Activated CD8-positive, alpha-beta memory T cell treated with anti-CD3 and anti-CD28 coated beads, Interleukin-2, amount 10 ng/mL, durations not matched to agents 7 days and 5 days (primary cell): ENCODE results near the gene MAP7. TPM values are rescaled to one million over a fixed set of nuclear protein-coding genes. Genes with fewer than 3 reads are reported as not detected.

Experiments
- ATAC-seq: fragments of 150-1000 bp; cut with Tn5 transposase; one replicate; pipeline ENCODE4 v1.10.0; 2021; ENCODE audit warnings: moderate library complexity
- CTCF ChIA-PET: fragments of 350-600 bp; sonication (Branson Sonifier 250); formaldehyde crosslinking; loops from one replicate; lab custom pipeline; 2021; ENCODE audit warnings: antibody characterized with exemption; lab: Charles Lee
- DNase-seq: peaks from one replicate; pipeline ENCODE4 v3.0.0-alpha.2; 2020
- H3K27ac Mint-ChIP-seq: one replicate; pipeline ENCODE4 v1.8.0; 2021; ENCODE audit warnings: mild to moderate bottlenecking, mixed read lengths
- H3K27me3 Mint-ChIP-seq: one replicate; pipeline ENCODE4 v1.8.0; 2021; ENCODE audit warnings: mixed read lengths
- H3K36me3 Mint-ChIP-seq: one replicate; pipeline ENCODE4 v1.8.0; 2021; ENCODE audit warnings: mild to moderate bottlenecking, mixed read lengths
- H3K4me1 Mint-ChIP-seq: one replicate; pipeline ENCODE4 v1.8.0; 2021; ENCODE audit warnings: mixed read lengths
- H3K4me3 Mint-ChIP-seq: one replicate; pipeline ENCODE4 v1.8.0; 2021; ENCODE audit warnings: mild to moderate bottlenecking, moderate library complexity, mixed read lengths
- H3K9me3 Mint-ChIP-seq: one replicate; pipeline ENCODE4 v1.8.0; 2022; ENCODE audit warnings: low read depth, mixed read lengths
- total RNA-seq, 2 experiments: library from RNA; stranded (reverse); gene quantifications; one replicate each; pipeline ENCODE4 v1.2.3, GENCODE V29; 2021

MAP7 gene
- total RNA-seq, 2 experiments from 2014 or later = 0.29 to 0.59 TPM

DNA sequence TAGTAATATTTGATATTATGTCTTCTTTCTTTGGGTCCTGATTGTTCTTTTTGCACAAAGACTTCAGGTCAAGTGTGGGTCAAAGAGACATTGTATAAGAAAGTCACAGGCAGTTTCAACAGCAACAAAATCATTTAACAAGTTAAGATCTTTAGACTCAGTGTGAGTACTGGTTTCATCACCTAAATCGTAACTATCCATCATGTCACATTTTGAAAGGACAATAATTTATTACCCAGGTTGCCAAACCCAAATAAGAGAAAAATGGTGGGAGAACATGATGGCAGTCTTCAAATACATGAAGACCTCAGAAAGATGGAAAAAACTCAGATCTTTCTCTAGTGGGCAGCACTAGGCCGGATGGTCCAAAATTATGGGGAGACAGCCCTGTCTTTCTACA, 205.1 kb downstream of the MAP7 start:
- DNase-seq (no peak), ATAC-seq (no peak)
- no peaks in the 10 kb centered on the region for H3K4me1 Mint-ChIP-seq
- no peak overlapping the region for H3K4me3 Mint-ChIP-seq
- no peaks in the 10 kb centered on the region for H3K36me3 Mint-ChIP-seq
- no peak overlapping the region for H3K27ac Mint-ChIP-seq
- peaks cover 4% of the 10 kb centered on the region for H3K27me3 Mint-ChIP-seq
- CTCF ChIA-PET = interaction anchor here (1.2 kb wide), 1 partner anchor 28 kb away, joined by 4 read pairs; no protein-coding TSS in a partner anchor
- no peaks in the 10 kb centered on the region for H3K9me3 Mint-ChIP-seq

DNA sequence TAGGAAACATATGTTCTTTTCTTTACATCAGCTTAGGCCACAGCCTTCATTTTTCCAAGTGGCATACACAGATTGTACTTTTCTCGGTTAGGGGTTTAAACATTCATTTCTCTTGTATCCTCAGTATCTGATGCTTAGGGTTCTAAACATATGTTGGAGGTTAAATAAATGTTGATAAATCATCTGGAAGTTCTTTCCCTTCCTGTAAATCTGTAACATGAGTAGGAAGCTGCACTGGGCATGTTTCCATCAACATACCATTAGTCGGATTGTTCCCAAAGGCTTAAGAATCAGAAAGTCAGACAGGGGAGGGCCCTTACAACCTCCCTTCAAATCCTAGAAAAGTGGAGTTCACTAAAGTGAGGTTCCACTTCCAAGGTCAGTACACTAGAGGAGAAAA, 205.8 kb downstream of the MAP7 start:
- H3K9me3 Mint-ChIP-seq = no peaks in the 10 kb centered on the region
- CTCF ChIA-PET = interaction anchor here (1.2 kb wide), 1 partner anchor 27 kb away, joined by 4 read pairs; no protein-coding TSS in a partner anchor

DNA sequence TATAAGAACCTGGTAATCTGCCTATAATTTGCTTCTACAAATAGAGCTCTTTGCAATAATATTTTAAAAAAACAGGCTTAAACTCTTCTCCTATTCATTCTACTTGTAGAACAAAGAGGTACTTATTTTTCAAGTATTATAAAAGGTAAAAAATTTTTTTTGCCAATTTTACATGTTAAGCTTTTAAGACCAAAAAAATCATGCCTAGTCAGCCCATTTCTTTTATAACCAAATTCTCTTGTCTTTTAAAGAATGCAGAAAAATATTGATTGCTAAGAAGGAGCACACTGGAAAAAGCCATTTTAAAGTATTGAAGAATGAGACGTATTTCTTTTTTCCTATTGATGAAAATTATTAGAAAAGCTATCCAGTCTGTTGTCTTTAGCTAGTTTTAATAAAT, 206.5 kb downstream of the MAP7 start:
- no peaks in the 10 kb centered on the region for H3K9me3 Mint-ChIP-seq
- no peaks in the 10 kb centered on the region for H3K36me3 Mint-ChIP-seq

More for the DNA sequence above, 205.8 kb downstream of the MAP7 start:
- no peak for ATAC-seq
- DNase-seq = no peak
- peaks cover 4% of the 10 kb centered on the region for H3K27me3 Mint-ChIP-seq
- no peak overlapping the region for H3K27ac Mint-ChIP-seq
- no peaks in the 10 kb centered on the region for H3K4me1 Mint-ChIP-seq
- H3K36me3 Mint-ChIP-seq = no peaks in the 10 kb centered on the region
- H3K4me3 Mint-ChIP-seq = no peak overlapping the region

DNA sequence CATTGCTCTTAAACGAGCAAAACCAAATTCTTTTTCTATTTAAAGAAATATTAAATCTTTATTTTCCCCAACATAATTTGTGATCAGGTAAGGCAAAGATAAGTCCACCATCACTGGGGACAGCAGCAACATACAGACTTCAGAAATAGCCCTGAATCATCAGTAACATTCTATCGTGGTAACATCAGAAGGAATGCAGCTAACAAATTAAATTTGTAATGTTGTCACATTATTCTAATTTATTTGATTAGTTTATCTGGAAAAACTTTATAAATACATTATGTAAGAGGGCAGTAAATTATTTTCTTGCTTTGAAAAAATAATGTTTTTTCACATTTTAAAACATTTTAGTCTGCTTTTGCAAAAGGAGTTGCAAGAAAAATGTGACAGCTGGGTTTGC, 206.9 kb downstream of the MAP7 start:
- Mint-ChIP-seq H3K4me3 (no peak overlapping the region), H3K27me3 (peaks cover 4% of the 10 kb centered on the region), H3K36me3 (no peaks in the 10 kb centered on the region), H3K9me3 (no peaks in the 10 kb centered on the region), H3K4me1 (no peaks in the 10 kb centered on the region), H3K27ac (no peak overlapping the region)
- ATAC-seq (no peak), DNase-seq (no peak)
- CTCF ChIA-PET = no interaction called here

More for the DNA sequence above, 206.5 kb downstream of the MAP7 start:
- H3K27me3 Mint-ChIP-seq = peaks cover 4% of the 10 kb centered on the region
- no peak overlapping the region for H3K27ac Mint-ChIP-seq
- CTCF ChIA-PET = no interaction called here
- DNase-seq = no peak
- no peak for ATAC-seq
- H3K4me3 Mint-ChIP-seq = no peak overlapping the region
- no peaks in the 10 kb centered on the region for H3K4me1 Mint-ChIP-seq

DNA sequence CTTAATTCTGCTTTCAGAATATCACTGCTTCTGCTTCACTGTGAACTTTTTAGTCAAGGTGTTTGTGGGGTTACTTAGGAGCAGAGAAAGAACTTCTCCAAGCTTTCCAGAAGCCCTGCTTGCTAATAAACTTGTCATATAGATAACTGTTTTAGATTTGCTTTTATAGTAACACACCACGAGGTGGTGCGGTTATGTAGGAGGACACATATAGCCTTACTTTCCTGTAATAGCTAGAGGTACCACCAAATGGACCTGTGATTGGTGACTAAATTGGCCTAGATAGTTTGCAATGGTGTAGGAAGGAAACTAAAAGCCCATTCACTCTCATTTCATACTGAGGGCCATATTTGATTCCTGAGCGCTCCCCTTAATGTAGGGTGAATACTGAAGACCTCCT, 208.3 kb downstream of the MAP7 start:
- Mint-ChIP-seq H3K36me3 (no peaks in the 10 kb centered on the region), H3K4me1 (no peaks in the 10 kb centered on the region), H3K27me3 (peaks cover 6% of the 10 kb centered on the region), H3K4me3 (no peak overlapping the region), H3K9me3 (no peaks in the 10 kb centered on the region), H3K27ac (no peak overlapping the region)
- DNase-seq = no peak
- CTCF ChIA-PET = no interaction called here
- ATAC-seq = no peak

DNA sequence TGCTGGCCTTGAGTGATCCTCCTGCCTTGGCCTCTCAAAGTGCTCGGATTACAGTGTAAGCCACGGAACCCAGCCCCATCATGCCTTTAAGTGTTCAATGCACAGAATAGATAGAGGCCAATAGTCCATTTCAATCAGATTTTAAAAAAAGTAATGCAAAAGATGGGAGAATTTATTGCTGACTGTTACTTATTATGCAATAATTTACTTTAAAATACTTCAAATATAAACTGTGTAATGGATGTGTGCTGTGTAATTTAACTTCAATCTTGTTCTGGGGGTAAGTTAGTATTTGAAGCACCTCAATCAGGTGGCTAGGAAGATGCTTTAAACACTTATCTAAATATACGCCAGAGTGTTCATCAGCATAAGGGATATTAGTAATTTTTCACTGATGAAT, 208.9 kb downstream of the MAP7 start:
- Mint-ChIP-seq H3K9me3 (no peaks in the 10 kb centered on the region), H3K4me3 (no peak overlapping the region), H3K4me1 (no peaks in the 10 kb centered on the region), H3K27ac (no peak overlapping the region), H3K27me3 (peaks cover 7% of the 10 kb centered on the region), H3K36me3 (no peaks in the 10 kb centered on the region)
- no peak for ATAC-seq
- DNase-seq = no peak
- CTCF ChIA-PET = no interaction called here

DNA sequence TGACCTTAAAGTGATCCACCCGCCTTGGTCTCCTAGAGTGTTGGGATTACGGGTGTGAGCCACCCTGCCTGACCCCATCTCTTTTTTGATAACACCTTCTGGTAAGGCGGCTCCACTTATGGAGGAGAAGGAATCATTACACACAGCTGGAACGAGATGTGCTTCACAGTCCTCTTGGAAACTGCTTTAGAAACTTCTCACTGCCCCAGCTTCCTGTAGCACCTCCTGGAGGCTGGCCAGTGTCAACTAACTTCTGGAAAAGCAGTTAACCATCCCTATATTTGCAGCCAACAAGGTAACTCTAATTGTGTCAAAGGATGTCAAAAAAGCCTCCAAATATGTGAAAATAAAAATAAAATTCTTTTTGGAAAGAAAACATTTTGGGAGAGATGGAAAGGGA, 211.7 kb downstream of the MAP7 start:
- Mint-ChIP-seq H3K36me3 (no peaks in the 10 kb centered on the region), H3K27me3 (peaks cover 7% of the 10 kb centered on the region), H3K27ac (no peak overlapping the region), H3K4me3 (no peak overlapping the region), H3K9me3 (no peaks in the 10 kb centered on the region), H3K4me1 (no peaks in the 10 kb centered on the region)
- DNase-seq (no peak), ATAC-seq (no peak)
- CTCF ChIA-PET = no interaction called here

DNA sequence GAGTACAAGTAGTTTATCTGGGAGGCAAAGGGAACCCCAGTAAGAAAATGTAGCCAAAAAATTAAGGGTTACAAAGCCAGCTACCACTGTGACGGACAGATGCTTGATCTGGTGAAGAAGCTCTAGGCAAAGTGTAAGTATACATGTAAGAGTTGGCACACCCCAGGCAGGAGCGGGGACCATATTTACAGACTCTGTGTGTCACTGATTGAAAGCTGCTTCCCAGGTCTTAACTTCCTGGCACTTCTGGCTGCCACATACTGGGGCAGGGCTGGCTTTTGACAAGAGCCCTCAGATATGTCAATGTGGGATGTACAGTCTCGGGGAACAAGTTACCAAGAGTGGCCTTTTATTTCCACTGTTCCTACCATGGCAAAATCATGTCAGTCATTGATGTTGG, 212.6 kb downstream of the MAP7 start:
- no peak for DNase-seq
- no peaks in the 10 kb centered on the region for H3K4me1 Mint-ChIP-seq
- H3K36me3 Mint-ChIP-seq = no peaks in the 10 kb centered on the region
- ATAC-seq = no peak
- H3K27me3 Mint-ChIP-seq = peaks cover 4% of the 10 kb centered on the region
- H3K27ac Mint-ChIP-seq = no peak overlapping the region
- H3K4me3 Mint-ChIP-seq = no peak overlapping the region
- CTCF ChIA-PET = no interaction called here
- no peaks in the 10 kb centered on the region for H3K9me3 Mint-ChIP-seq

DNA sequence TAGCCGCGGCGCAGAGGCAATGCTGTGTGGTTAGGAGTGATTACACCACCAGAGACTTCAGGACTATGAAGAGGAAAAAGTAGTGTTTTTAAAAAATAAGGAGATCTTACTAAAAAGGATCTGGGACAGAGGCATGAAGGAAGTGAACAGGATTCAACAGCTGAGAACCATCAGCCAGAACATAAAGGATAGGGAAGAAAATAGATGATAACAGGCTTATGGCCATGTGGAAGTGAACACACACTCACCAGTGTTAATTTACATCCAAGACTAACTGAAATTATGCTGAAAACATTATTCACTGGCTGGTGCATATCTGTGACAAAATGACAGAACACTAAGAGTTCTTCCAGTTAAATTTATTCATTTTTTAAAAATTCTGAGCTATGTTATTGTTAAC, 213.1 kb downstream of the MAP7 start:
- H3K9me3 Mint-ChIP-seq = no peaks in the 10 kb centered on the region
- H3K4me3 Mint-ChIP-seq = no peak overlapping the region
- no peaks in the 10 kb centered on the region for H3K36me3 Mint-ChIP-seq
- CTCF ChIA-PET = no interaction called here
- no peak overlapping the region for H3K27ac Mint-ChIP-seq
- H3K27me3 Mint-ChIP-seq = peaks cover 4% of the 10 kb centered on the region
- H3K4me1 Mint-ChIP-seq = no peaks in the 10 kb centered on the region
- DNase-seq (no peak), ATAC-seq (no peak)

DNA sequence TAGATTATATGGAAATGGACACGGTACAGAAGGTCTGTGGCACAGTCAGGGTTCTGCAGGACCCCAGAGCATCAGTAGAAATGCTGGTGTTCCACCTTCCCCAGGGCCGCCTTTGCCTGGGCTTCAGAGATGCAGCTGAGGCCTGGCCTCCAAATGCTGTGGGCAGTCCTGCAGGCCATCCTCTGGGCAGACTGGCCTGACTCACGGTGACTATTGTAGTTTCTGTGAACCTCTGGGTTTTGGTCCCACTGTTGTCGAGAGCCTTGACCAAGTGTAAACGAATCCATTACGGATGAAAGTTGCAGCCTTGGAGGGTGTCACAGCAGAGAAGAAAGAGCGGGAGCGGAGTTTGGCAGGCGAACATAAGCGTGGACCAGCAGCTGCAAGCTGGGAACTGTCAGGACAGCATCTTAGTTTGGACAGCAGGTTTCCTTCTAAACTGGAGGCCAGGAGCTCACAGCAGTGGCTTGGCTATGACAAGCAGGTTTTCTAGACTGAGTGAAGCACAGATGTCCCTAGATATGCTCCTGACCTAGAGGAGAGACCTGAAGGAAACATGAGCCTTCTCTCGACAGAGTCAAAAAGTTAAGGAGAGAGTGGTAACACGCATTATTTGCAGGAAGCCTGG, 214.4 kb downstream of the MAP7 start:
- DNase-seq = no peak
- no peaks in the 10 kb centered on the region for H3K36me3 Mint-ChIP-seq
- H3K4me3 Mint-ChIP-seq = no peak overlapping the region
- ATAC-seq = no peak
- no peak overlapping the region for H3K27ac Mint-ChIP-seq
- no peaks in the 10 kb centered on the region for H3K9me3 Mint-ChIP-seq
- peaks cover 4% of the 10 kb centered on the region for H3K27me3 Mint-ChIP-seq
- CTCF ChIA-PET = interaction anchor here (1.0 kb wide), 1 partner anchor 109 kb away, joined by 3 read pairs; no protein-coding TSS in a partner anchor
- no peaks in the 10 kb centered on the region for H3K4me1 Mint-ChIP-seq

DNA sequence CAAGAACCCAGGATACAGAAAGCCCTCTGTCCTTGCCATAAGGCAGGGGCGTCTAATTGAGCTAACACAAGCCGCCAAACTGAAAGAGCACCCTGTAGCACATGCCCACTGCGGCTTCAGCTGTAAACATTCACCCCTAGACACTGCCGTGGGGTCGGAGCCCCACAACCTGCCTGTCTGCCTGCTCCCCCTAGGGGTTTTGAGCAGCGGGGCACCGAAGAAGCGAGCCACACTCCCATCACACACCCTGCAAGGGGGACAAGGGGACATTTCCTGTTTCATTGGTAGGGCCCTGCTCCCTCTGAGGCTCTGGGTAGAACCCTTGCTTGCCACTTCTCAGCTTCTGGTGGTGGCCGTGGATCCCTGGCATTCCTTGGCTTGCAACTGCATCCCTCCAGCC, 215.4 kb downstream of the MAP7 start:
- DNase-seq = no peak
- CTCF ChIA-PET = no interaction called here

DNA sequence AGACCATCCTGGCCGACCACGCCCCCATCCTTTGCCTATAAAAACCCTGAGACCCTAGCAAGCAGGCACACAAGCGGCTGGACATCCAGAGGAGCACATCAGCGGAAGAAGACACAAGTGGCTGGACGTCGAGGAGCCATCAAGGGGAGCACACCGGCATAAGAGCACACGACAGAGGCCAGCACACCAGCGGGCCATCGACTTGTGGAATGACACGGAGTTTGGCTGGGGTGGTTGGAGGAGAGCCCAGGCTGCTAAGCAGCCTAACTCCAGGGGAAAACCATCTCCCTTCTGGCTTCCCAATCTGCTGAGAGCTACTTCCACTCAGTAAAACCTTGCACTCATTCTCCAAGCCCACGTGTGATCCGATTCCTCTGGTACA, 215.8 kb downstream of the MAP7 start:
- ATAC-seq (no peak), DNase-seq (no peak)
- Mint-ChIP-seq H3K36me3 (no peaks in the 10 kb centered on the region), H3K4me3 (no peak overlapping the region), H3K27ac (no peak overlapping the region), H3K27me3 (peaks cover 4% of the 10 kb centered on the region), H3K4me1 (no peaks in the 10 kb centered on the region), H3K9me3 (no peaks in the 10 kb centered on the region)
- CTCF ChIA-PET = no interaction called here

More for the DNA sequence above, 215.4 kb downstream of the MAP7 start:
- H3K36me3 Mint-ChIP-seq = no peaks in the 10 kb centered on the region
- peaks cover 4% of the 10 kb centered on the region for H3K27me3 Mint-ChIP-seq
- no peaks in the 10 kb centered on the region for H3K9me3 Mint-ChIP-seq
- no peaks in the 10 kb centered on the region for H3K4me1 Mint-ChIP-seq
- no peak overlapping the region for H3K4me3 Mint-ChIP-seq
- H3K27ac Mint-ChIP-seq = no peak overlapping the region
- ATAC-seq = no peak

DNA sequence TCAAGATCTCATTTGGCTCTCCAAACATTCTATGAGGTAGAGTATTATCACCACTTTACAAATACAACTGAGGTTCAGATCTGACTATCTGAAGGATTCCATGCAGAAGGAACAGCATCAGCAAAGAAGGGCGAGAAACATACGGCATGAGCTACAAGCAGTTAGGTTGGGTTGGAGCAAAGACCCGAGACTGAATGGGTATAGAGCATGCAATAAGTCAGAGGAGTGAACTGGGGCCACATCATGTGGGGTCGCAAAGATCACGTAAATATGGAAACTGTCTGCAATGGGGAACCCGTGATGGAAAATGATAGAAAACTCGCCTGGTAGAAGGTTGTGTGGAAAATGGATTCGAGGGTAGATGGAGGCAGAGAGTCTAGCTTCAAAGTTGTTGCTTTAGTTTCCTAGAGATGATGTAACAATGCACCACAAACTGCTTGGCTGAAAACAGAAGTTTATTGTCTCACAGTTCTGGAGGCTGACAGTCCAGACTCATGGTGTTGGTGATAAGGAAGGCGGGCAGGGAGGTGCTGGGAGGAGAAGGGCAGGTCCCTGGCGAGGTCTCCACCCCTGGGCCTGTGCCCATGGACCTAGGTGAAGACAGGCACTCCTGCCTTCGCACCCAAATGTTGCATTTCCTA, 216.3 kb downstream of the MAP7 start:
- Mint-ChIP-seq H3K27ac (no peak overlapping the region), H3K9me3 (no peaks in the 10 kb centered on the region), H3K36me3 (no peaks in the 10 kb centered on the region), H3K27me3 (peaks cover 4% of the 10 kb centered on the region), H3K4me1 (no peaks in the 10 kb centered on the region), H3K4me3 (no peak overlapping the region)
- ATAC-seq (no peak), DNase-seq (no peak)
- CTCF ChIA-PET = no interaction called here

DNA sequence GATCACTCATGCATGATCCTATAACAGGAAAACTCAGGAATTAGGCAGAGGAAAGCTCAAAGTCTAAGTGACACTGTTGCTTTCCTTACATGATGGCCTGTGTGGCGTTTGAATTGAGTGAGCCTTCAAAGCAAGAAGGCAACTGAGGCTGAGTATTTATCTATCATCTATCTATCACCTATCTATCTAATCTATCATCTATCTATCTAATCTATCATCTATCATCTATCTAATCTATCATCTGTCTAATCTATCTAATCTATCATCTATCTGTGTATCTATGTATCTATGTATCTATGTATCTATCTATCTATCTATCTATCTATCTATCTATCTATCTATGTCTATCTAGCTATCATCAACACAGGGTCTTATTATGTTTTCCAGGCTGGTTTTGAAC, 218.8 kb downstream of the MAP7 start:
- ATAC-seq (no peak), DNase-seq (no peak)
- CTCF ChIA-PET = interaction anchor here (0.6 kb wide), 1 partner anchor 709 kb away, joined by 3 read pairs; no protein-coding TSS in a partner anchor
- no peaks in the 10 kb centered on the region for H3K27me3 Mint-ChIP-seq
- H3K4me3 Mint-ChIP-seq = no peak overlapping the region
- H3K4me1 Mint-ChIP-seq = no peaks in the 10 kb centered on the region
- H3K9me3 Mint-ChIP-seq = no peaks in the 10 kb centered on the region
- H3K27ac Mint-ChIP-seq = no peak overlapping the region
- H3K36me3 Mint-ChIP-seq = no peaks in the 10 kb centered on the region
